Measurements from ENCODE around the gene ARSK. TPM values are rescaled to one million over a fixed set of nuclear protein-coding genes. Genes with fewer than 3 reads are reported as not detected.

ARSK gene, protein sequence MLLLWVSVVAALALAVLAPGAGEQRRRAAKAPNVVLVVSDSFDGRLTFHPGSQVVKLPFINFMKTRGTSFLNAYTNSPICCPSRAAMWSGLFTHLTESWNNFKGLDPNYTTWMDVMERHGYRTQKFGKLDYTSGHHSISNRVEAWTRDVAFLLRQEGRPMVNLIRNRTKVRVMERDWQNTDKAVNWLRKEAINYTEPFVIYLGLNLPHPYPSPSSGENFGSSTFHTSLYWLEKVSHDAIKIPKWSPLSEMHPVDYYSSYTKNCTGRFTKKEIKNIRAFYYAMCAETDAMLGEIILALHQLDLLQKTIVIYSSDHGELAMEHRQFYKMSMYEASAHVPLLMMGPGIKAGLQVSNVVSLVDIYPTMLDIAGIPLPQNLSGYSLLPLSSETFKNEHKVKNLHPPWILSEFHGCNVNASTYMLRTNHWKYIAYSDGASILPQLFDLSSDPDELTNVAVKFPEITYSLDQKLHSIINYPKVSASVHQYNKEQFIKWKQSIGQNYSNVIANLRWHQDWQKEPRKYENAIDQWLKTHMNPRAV
- 8.2 TPM in 2 replicates for total RNA-seq

DNA sequence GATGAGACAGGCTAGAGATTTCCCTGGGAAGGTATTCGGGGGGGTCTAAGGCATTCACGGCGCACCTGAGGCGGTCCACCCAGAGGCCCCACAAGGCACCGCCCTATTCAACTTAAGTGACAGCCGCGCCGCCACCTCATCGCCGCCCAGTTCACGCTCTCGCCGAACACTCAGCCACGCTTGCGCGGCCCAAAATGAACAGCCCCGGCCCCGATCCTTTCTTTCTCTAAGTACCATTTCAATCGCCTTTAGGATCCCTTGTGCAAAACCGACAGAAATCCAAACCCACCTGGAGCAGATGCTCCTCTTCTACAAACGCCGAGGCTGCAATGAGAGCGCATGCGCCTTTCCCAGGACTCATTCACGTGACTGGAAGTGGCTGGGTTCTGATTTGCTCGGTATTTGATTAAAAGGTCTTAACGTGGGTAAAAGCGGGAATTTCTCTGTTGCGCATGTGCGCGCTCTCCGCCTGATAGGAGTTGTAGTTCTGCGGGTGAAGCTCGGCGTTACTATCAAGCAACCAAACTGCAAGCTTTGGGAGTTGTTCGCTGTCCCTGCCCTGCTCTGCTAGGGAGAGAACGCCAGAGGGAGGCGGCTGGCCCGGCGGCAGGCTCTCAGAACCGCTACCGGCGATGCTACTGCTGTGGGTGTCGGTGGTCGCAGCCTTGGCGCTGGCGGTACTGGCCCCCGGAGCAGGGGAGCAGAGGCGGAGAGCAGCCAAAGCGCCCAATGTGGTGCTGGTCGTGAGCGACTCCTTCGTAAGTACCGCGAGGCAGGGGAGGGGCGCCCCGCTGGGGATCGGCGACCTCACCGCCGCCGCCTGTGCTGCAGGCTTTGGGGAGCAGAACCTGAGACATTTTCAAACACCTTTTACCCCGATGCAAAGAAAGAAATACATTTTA, at the start of gene ARSK, which contains the start of gene SKIC3:
Gene ARSK, plus strand, starts transcription at position 455 of the 902 bp plus-strand sequence. Its CDS starts 178 bp downstream, at position 633.
Gene SKIC3, minus strand, starts transcription at position 331 of the 902 bp plus-strand sequence. CDS start 7,827 bp downstream, outside the sequence.

DNA sequence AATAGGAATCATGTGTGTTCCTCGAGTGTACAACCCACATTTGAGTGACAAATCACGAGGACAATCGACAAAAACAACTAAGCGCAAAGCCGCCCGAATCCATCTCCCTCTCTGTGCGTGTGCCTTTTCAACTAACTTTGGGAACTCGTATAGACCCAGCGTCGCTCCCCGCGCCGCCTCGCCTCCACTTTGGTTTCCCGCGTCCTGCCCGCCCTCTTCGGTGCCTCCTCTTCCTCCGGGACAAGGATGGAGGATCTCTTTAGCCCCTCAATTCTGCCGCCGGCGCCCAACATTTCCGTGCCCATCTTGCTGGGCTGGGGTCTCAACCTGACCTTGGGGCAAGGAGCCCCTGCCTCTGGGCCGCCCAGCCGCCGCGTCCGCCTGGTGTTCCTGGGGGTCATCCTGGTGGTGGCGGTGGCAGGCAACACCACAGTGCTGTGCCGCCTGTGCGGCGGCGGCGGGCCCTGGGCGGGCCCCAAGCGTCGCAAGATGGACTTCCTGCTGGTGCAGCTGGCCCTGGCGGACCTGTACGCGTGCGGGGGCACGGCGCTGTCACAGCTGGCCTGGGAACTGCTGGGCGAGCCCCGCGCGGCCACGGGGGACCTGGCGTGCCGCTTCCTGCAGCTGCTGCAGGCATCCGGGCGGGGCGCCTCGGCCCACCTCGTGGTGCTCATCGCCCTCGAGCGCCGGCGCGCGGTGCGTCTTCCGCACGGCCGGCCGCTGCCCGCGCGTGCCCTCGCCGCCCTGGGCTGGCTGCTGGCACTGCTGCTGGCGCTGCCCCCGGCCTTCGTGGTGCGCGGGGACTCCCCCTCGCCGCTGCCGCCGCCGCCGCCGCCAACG, 65.3 kb downstream of the ARSK start, which contains the start of gene GPR150:
Gene GPR150, plus strand, starts transcription at position 58 of the 840 bp plus-strand sequence. Its CDS starts 189 bp downstream, at position 247.

DNA sequence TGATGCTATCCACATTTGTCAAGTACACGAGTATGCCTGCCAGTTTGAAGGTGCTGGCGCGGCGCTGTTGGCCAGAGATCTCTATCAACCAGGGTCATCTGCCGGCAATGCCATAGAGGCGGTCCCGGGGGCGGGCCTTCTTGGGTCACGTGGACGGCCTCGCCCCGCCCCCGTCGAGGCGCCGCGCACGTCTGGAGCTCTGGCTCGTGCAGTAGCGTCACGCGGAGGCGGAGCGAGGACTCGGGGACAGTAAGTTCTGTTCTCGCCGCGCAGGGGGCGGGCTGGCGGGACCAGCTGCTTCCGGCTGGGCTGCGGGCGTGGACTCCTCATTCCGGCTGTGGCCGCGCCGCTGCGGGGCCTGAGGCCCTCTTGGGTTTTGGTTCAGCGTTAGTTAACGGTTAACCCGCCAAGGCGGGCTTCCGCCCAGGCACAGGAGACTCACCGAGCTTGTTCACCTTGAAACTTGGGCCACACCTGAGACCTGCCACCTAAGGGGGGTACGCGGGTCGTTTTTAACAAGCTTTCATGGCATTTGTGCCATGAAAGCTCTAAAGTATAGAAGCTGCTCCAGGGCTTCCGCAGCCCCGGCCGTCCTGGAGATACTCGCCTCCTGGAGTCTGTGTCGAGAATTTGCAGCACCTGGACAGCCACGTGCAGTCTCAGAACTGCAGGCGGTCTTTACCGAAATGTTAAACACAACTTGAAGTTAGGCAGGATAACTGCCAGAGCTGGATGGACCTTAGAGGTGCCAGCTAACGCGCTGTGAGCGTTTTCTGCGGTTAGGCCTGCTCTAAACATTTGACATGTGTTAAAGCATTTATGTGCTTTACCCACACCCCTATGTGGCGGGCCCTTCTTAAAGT, 91.9 kb downstream of the ARSK start, which contains the start of gene RFESD:
Gene RFESD, plus strand, starts transcription at position 209 of the 863 bp plus-strand sequence. CDS start 5,495 bp downstream, outside the sequence.

Other genes starting within 250 kb of the ARSK start
- not detected in 2 replicates for gene FAM81B, start 163.7 kb upstream of the ARSK start, total RNA-seq
- gene SKIC3, start 124 bp upstream of the ARSK start, total RNA-seq = 65.8 and 80.4 TPM in 2 replicates
- gene GPR150, start 65.0 kb downstream of the ARSK start, total RNA-seq = 1.5 and 1.9 TPM in 2 replicates
- 0.69 and 3.1 TPM in 2 replicates for gene RFESD, start 91.7 kb downstream of the ARSK start, total RNA-seq
- 0.39 and 2.3 TPM in 2 replicates for gene SPATA9, start 127.9 kb downstream of the ARSK start, total RNA-seq
- gene RHOBTB3, start 176.2 kb downstream of the ARSK start, total RNA-seq = 160 and 167 TPM in 2 replicates